GM12878 (cell line): Measurements from ENCODE around the gene ATXN7L1. TPM values are rescaled to one million over a fixed set of nuclear protein-coding genes. Genes with fewer than 3 reads are reported as not detected.

Source experiments
- ATAC-seq: fragments of 200-7000 bp; cut with Tn5 transposase; 3 replicates; pipeline ENCODE4 v1.9.1; 2020; ENCODE audit warnings: mild to moderate bottlenecking, moderate library complexity
- BruUV-seq: library from RNA; stranded (reverse); fragments of 400-500 nt; replicated peaks from 2 replicates; lab custom pipeline; 2021; lab: Mats Ljungman, UMichigan
- CTCF ChIA-PET: fragments of 300-600 bp; sonication (Branson Sonifier 250); formaldehyde crosslinking; extraction: SDS; loops from one replicate; lab custom pipeline; 2021; ENCODE audit warnings: inconsistent platforms; lab: Yijun Ruan, JAX
- POLR2A ChIA-PET: fragments of 350-600 bp; formaldehyde crosslinking; extraction: SDS; loops from one replicate; lab custom pipeline; 2021; ENCODE audit warnings: inconsistent platforms; lab: Charles Lee
- RAD21 ChIA-PET: fragments of 300-600 bp; sonication (Branson Sonifier 250); formaldehyde crosslinking; loops from one replicate; lab custom pipeline; 2023; ENCODE audit warnings: antibody characterized with exemption; ENCODE audit not compliant: unreplicated experiment; lab: Charles Lee
- SMC1A ChIA-PET: fragments of 300-600 bp; sonication (Branson Sonifier 250); formaldehyde crosslinking; loops from one replicate; lab custom pipeline; 2023; ENCODE audit not compliant: unreplicated experiment, uncharacterized antibody; lab: Charles Lee
- DNase-seq: peaks from one replicate; pipeline ENCODE4 v3.0.0-alpha.2; 2011; ENCODE audit warnings: low read depth, low spot score
- FAIRE-seq: peaks from 3 replicates; lab custom pipeline; 2011; peaks lifted over from hg19 to GRCh38; lab: Jason Lieb, UNC
- H2AFZ ChIP-seq: 2 replicates; pipeline ENCODE4 v1.6.0; 2011; ENCODE audit warnings: low read depth, low read length, control low read depth; ENCODE audit not compliant: control insufficient read depth
- H3K27ac ChIP-seq: 2 replicates; pipeline ENCODE4 v1.5.1; 2011; ENCODE audit warnings: control low read depth; ENCODE audit not compliant: control insufficient read depth, insufficient read depth
- H3K27me3 ChIP-seq, 2 experiments: replicated peaks in 1 of 2; 2 replicates each; pipeline versions ENCODE4 v1.6.0 to v1.6.1; 2011; ENCODE audit warnings: low read length in 1 of 2; ENCODE audit not compliant: control insufficient read depth in 2 of 2, insufficient read depth in 2 of 2
- H3K36me3 ChIP-seq, 2 experiments: 2 replicates each; pipeline ENCODE4 v1.5.1; 2011; ENCODE audit warnings: low read length in 1 of 2; ENCODE audit not compliant: control insufficient read depth in 2 of 2, insufficient read depth in 2 of 2
- H3K4me1 ChIP-seq: 2 replicates; pipeline ENCODE4 v1.6.1; 2011; ENCODE audit warnings: mild to moderate bottlenecking, low read length, moderate library complexity, mixed read lengths; ENCODE audit not compliant: control insufficient read depth, insufficient read depth
- H3K4me2 ChIP-seq: 2 replicates; pipeline ENCODE4 v1.6.0; 2011; ENCODE audit warnings: control low read depth; ENCODE audit not compliant: control insufficient read depth, insufficient read depth
- H3K4me3 ChIP-seq: fragments of 200-600 bp; sonication (generic); 2 replicates; pipeline ENCODE4 v1.5.1; 2016
- H3K79me2 ChIP-seq: 2 replicates; pipeline ENCODE4 v1.6.0; 2011; ENCODE audit warnings: low read length; ENCODE audit not compliant: control insufficient read depth, insufficient read depth
- H3K9ac ChIP-seq: 2 replicates; pipeline ENCODE4 v1.8.0; 2011; ENCODE audit warnings: low read length, control low read depth, mixed read lengths; ENCODE audit not compliant: control insufficient read depth, insufficient read depth
- H3K9me3 ChIP-seq: replicated peaks from 3 replicates; pipeline ENCODE4 v1.5.1; 2011; ENCODE audit warnings: mild to moderate bottlenecking, low read length; ENCODE audit not compliant: control insufficient read depth, insufficient read depth
- H4K20me1 ChIP-seq: 2 replicates; pipeline ENCODE4 v1.6.0; 2011; ENCODE audit not compliant: control insufficient read depth, insufficient read depth
- IKZF2 ChIP-seq, 2 experiments: fragments of 450-650 bp; IDR thresholded peaks; 2 replicates each; pipeline ENCODE4 v1.6.1; 2017; ENCODE audit warnings: mild to moderate bottlenecking in 2 of 2, moderate library complexity in 2 of 2
- JUNB ChIP-seq: IDR thresholded peaks from 2 replicates; pipeline ENCODE4 v1.6.1; 2016; ENCODE audit warnings: antibody characterized with exemption, mild to moderate bottlenecking
- TCF7 ChIP-seq: IDR thresholded peaks from 2 replicates; pipeline ENCODE4 v1.6.1; 2014; ENCODE audit warnings: antibody characterized with exemption, borderline replicate concordance
- WGBS: methylation state at CpG from one replicate; pipeline ENCODE4 v1.1.6; 2016; ENCODE audit warnings: low lambda C conversion rate; ENCODE audit not compliant: insufficient replicate concordance, insufficient coverage; ENCODE audit errors: missing lambda C conversion rate; 5-methylcytosine and 5-hydroxymethylcytosine counted together
- in situ Hi-C: fragments of 300-500 bp; cut with MboI; formaldehyde crosslinking; loops from 9 replicates; pipeline ENCODE4 v1.14.3; 2018; ENCODE audit warnings: mixed read lengths
- intact Hi-C: fragments of 100-400 bp; cut with micrococcal nuclease; formaldehyde crosslinking; loops from one replicate; pipeline ENCODE4 v1.14.2; 2022; ENCODE audit not compliant: unreplicated experiment
- polyA plus RNA-seq, 11 experiments: library from polyadenylated mRNA; depleted of rRNA in 4 of 11; unstranded in 6 of 11; stranded (reverse) in 5 of 11; fragments of >200 nt; fragmentation: Nextera tagmentation in 4 of 11; fragmentation: Illumina TruSeq in 1 of 11; extraction: Ambion mirVana in 4 of 11; extraction: Trizol in 1 of 11; gene quantifications; 1 replicate in 1 of 11; 2 replicates in 10 of 11; pipeline versions ENCODE4 v1.2.1 to v1.2.3, GENCODE V29; 2011 to 2016; ENCODE audit warnings: inconsistent platforms in 2 of 11, missing spikeins in 2 of 11, low read depth in 1 of 11
- total RNA-seq, 4 experiments: library from RNA; depleted of rRNA in 3 of 4; stranded (reverse); fragments of >200 nt in 3 of 4; fragmentation: Illumina TruSeq in 1 of 4; extraction: Trizol in 1 of 4; gene quantifications; 2 replicates each; pipeline versions ENCODE4 v1.2.1 to v1.2.3, GENCODE V29; 2013 to 2021
- TF ChIP-seq, protein P1 (sequence below): fragments of 450-650 bp; IDR thresholded peaks from 2 replicates; pipeline ENCODE4 v1.6.1; 2018; ENCODE audit warnings: mild to moderate bottlenecking, low read depth, moderate library complexity; ENCODE audit not compliant: partially characterized antibody

Gene ATXN7L1
- total and polyA plus RNA-seq, 10 of the 15 experiments (the other 5 are each of a cell fraction or from before 2014, with no cell fraction given): 0.40 to 2.9 (median 1.2) TPM

DNA sequence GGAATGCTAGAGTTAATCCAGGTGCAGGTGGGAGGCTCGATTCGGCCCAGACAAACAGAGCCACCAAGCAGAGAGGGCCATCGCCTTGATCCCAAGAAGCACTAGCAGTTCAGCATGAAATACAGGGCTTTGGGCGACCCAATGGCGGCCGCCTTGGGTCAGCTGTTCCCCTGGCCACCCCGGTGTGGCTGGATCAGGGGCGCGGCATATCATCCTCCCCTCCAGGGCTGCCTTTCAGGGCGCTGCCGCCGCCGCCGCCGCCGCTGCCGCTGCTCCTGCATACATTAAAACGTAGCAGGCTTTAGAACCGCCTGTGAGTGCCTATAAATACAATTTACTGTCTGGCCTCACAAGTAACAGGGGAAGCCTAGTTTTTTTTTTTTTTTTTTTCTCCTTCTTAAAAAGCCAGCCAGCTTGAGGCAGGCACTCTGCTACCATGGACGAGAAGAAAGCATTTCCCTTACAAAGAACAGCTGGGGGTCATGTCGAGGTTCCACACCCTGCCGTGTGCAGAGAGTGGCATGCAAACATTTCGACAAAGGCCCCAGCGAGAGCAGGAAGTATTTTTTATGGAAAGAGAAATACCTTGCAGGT is 237.4 kb downstream of the ATXN7L1 start:
- DNase-seq (no peak), ATAC-seq (no peak), FAIRE-seq (no peak)
- Histone ChIP-seq H3K36me3 (no peaks in the 10 kb centered on the region), H2AFZ (no peak overlapping the region), H4K20me1 (no peaks in the 10 kb centered on the region), H3K4me2 (no peak overlapping the region), H3K9me3 (no peaks in the 10 kb centered on the region), H3K9ac (no peak overlapping the region), H3K79me2 (no peaks in the 10 kb centered on the region), H3K27ac (no peak overlapping the region), H3K27me3 (no peaks in the 10 kb centered on the region; a peak in 1 of 4 replicates), H3K4me1 (no peaks in the 10 kb centered on the region), H3K4me3 (no peak overlapping the region)
- intact Hi-C loops: no loop called here
- BruUV-seq: no TSS peak
- ChIA-PET SMC1A (no interaction called here), POLR2A (interaction anchor here (1.0 kb wide), 1 partner anchor 434 kb away, joined by 3 read pairs; no protein-coding TSS in a partner anchor), CTCF (interaction anchor here (1.0 kb wide), 2 partner anchors 13 to 18 kb away, joined by 4 to 5 read pairs; no protein-coding TSS in a partner anchor), RAD21 (no interaction called here)
- in situ Hi-C loops: no loop called here
- TF ChIP-seq IKZF2 (IDR thresholded peaks at IDR 0.05) (no peak), JUNB (no peak), TCF7 (no peak)
- TF ChIP-seq, protein P1, sequence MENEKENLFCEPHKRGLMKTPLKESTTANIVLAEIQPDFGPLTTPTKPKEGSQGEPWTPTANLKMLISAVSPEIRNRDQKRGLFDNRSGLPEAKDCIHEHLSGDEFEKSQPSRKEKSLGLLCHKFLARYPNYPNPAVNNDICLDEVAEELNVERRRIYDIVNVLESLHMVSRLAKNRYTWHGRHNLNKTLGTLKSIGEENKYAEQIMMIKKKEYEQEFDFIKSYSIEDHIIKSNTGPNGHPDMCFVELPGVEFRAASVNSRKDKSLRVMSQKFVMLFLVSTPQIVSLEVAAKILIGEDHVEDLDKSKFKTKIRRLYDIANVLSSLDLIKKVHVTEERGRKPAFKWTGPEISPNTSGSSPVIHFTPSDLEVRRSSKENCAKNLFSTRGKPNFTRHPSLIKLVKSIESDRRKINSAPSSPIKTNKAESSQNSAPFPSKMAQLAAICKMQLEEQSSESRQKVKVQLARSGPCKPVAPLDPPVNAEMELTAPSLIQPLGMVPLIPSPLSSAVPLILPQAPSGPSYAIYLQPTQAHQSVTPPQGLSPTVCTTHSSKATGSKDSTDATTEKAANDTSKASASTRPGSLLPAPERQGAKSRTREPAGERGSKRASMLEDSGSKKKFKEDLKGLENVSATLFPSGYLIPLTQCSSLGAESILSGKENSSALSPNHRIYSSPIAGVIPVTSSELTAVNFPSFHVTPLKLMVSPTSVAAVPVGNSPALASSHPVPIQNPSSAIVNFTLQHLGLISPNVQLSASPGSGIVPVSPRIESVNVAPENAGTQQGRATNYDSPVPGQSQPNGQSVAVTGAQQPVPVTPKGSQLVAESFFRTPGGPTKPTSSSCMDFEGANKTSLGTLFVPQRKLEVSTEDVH: no peak
- WGBS: 82% methylated on average over 15 of the region's 24 CpGs
